ENCODE data around the gene GSC2.

GSC2 gene

DNA sequence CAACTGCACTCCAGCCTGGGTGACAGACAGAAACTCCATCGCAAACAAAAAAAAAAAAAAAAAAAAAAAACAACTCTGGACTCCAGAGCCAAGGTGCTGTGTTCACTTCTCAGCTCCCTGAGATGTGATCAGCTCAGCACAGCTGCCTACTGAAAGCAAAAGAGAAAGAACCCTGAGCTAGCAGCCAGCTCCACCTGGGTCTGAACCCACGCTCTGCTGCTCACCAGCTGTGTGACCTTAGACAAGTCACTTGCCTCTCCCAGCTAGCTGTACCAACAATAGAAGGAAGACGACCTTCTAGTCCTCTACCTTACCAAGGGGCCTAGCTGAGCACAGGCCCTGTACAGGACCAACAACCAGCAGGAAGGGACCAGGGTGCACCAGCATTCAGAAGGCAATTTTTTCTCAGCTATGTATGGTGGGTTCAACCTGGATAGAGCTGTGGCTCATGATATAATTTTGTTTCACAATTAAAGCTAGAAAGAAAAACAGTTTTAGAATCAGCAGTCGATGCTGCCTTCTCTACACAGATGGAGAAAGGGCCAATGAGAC lies 31.7 kb downstream of the GSC2 start:
- peak; percentile 22 for DNase-seq

DNA sequence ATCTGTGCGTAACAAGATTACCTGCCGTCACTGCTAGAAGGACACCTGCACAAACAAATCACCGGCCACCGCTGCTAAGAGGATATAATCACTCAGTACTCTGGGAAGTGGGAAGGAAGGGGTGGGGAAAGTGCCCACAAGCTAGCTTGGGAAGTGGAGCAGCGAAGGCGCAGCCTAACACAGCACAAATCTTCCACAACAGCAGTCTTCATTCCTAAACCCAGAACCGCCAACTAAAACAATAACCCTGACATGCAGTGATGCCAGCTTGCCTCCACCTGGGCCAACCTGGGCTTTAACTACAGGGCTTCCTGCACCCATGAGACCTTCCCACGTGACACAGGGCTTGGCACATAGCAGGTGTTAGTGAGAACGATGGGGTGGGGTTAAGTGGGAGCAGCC lies 33.0 kb downstream of the GSC2 start:
- DNase-seq = no peak

DNA sequence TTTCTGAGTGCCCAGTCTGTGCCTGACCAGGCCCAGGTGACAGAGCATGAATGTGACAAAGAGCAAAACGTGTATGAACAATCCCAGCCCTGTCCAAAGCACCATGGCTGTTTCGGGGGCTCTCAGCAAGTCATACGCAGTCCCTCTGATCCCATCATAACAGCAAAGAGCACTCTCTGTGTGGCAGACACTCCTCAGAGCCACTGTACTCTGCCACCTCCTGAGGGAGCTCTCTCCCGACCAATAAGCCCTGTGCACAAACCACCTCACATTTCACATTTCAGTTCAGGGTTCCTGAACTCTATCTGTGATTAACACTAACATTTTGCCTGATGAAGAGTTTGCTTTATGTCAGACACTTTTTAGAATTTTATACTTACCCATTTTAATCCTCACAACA lies 34.5 kb downstream of the GSC2 start:
- no peak for DNase-seq

DNA sequence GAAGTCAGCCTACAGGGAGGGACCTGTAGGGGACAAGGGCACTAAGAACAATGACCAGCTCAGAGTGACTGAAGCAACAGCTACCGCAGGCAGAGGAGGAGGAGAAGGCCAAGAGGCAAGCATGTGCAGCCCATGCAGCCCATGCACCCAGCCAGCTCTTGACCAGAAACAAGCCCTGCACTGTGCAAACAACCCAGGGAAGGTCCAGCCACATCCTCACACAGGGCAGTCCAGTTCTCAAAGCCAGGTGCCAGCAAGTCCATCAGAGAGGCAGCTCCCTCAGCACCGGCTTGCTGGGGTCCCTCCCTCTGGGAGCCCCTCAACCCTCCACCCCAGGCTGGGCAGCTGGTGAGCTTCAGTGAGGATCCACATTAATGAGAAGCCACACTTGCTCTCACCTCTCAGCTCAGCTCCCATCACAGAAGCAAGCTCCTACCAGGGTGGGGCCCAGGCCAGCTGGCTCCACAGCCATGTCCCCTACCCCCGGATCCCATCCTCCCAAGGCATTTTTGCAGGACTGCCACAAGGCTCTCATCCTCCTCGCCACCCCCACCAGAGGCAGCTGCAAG lies 35.0 kb downstream of the GSC2 start:
- DNase-seq = no peak

DNA sequence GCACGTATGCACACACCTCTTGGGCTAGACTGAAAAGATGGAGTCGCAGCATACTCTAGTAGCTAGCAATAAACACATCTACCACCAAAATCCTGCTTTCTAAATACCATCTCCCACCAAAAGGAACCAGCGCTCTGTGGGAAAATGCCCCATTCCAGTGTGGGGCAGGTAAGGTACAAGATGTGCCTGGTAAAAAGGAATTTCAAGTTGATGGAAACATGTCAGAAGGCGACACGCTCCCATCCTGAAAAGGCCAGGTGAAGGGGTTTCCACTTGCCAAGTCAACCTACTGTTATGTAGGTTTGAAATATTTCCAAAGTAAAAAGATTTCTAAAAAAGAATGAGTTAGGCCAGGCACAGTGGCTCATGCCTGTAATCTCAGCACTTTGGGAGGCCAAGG lies 36.7 kb downstream of the GSC2 start:
- DNase-seq = no peak

DNA sequence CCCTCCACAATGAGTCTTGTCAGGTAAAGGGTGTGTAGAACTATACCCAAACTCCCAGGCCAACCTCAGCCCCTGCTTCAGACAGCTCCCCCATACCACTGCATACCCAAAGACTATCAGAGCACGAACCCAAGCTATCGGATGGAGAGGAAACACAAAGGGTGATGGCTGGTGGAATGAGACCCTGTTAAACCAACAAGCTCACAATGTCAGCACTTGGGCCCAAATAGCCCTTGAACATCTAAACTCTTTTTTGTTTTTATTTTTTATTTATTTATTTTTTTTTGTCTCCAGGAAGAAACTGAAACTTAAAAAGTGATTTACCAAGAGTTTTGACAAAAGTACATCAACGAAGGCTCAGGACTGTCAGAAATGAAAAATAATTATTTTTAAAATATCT lies 38.5 kb downstream of the GSC2 start:
- DNase-seq = no peak

DNA sequence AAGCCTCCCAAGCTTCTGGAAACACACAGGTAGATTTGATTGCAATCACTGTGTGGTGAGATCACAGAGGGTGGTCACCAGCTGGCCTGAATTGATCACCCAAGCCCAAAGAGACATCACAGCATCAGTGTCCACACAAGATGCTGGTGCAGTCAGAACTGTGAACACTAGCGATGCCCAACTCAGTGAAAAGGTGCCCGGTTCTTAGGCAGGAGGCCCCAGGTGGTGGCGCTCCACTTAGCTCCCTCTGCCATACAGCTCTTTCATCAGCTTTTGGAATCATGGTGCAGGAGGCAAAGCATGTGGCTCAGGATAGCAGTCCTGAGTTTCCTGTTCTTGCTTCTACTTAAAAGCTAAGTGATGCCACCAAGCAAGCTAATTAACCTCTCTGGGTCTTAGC lies 39.0 kb downstream of the GSC2 start:
- DNase-seq = no peak

DNA sequence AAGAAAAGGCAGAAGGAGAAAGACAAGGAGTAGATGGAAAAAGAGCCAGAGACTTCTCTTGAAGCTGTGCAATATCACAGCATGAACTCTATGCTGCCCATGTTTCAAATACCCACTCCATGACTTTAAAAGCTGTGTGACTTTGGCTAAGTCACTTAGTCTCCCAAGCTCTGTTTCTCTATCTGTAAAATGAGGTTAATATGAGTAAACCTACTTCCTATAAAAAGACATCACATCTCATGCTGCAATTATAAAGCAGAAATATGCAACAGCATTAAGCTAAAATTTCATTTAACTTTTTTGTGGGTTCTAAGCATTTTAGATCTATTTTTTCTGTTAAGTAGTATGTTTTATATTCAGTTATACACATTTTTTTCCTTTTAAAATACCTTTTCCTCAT lies 39.4 kb downstream of the GSC2 start:
- no peak for DNase-seq

DNA sequence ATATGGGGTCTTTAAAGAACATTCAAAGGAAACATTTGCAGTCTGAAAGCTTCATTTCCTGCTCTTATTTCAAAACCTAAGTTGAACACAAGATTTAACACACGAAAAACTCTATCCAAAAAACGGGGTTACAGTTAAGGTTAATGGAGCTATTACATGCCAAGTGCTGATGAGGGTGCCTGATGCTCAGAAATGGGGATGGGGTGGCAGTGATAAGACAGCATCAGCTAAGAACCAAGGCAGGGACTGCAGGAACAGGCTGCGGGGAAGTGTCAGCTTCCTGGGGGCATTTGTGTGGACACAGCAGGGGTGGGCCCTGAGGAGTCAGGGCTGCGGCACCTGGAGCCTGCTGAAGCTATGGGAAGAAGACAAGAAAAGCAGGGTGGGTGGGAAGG lies 40.0 kb downstream of the GSC2 start:
- DNase-seq = no peak

DNA sequence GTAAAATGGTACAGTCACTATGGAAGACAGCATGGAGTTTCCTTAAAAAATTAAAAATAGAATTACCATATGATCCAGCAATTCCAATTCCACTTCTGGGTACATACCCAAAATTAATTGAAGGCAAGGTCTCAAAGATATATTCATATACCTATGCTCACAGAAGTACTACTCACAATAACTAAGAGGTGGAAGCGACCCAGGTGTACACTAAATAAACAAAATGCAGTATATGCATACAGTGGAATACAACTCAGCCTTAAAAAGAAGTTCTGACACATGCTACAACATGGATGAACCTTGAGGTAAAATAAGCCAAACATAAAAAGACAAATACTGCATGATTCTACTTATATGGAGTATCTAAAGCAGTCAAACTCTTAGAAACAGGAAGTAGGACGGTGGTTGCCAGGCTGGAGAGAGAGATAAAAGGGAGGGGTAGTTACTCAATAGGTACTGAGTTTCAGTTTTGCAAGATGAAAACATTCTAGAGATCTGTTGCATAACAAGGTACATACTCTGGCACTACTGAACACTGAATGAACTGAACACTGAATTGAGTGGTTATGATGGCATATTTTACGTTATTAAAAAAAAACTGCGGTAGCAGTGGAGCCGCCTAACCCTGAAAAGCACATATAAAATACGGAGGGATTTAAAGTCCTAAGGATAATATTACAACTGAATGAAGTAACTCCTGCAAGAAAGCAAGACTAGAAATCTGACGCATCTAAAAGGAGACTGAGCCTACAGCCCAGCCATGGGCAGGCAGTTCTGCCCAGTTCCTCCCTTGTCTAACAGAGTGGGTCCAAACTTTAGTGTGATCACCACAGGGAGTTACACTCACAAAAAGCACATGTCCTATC lies 40.7 kb downstream of the GSC2 start:
- peak; percentile 78 for DNase-seq

DNA sequence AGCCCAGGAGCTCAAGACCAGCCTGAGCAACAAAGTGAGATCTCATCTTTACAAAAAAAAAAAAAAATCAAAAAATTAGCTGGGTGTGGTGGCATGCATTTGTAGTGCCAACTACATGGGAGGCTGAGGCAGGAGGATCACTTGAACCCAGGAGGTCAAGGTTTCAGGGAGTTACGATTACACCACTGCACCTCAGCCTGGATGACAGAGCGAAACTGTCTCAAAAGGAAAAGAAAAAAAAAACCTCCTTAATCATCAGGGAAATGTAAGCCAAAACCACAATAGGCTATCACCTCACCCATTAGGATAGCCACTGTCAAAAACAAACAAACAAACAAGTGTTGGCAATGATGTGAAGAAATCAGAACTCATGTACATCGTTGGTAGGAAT lies 41.3 kb downstream of the GSC2 start:
- DNase-seq = no peak

DNA sequence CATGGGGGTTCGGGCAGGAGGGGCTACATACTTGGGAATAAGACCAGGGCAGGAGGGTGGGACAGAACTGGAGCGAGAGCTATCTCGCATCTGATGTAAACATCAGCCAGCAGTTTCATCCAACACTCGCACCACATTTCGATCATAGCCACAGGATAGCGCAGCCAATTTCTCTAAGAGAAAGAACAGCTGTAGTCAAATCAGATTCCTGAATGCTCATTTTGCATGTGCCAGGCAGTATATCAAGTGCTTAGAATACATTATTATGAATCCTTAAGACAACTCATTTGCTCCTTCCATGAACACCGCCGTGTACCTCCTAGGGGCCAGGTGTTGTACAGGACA lies 42.4 kb downstream of the GSC2 start:
- DNase-seq = no peak

DNA sequence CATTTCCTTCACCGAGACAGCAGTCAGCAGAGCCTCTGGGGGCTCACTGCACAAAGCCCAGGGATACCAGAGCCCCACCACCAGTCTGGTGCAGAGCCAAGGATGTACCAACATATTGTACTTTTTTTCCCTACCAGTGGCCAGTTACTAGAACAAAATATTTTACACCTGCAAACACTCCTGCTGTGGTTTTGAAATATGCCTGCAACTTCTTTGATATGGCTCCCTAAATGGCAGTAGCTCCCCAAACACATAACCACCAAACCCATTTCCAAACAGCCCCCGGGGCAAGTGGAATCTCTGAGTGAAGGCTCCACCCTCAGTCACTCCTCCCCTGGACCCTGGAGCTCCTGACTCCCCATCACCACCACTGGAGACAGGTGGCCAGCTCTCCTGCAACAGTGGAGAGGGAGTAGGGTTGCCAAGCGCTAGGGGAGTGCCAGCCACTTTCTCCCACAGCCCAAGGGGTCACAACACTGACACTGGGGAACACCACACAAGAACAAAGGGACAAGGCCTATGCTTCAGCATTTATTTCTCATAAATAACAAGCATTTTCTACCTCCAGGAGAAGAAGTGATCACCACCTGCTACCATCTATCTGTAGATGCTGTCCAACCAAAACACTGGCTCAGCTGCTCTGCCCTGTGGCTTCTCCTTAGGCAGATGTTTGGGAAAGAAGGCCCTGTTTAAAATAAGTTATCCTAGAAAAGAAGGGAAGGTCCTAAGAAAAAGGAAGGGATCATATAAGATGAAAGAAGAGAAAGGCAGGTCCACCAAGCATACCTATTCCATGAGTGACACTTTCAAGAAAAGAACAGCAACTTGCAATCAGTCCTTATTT lies 43.0 kb downstream of the GSC2 start:
- no peak for DNase-seq

DNA sequence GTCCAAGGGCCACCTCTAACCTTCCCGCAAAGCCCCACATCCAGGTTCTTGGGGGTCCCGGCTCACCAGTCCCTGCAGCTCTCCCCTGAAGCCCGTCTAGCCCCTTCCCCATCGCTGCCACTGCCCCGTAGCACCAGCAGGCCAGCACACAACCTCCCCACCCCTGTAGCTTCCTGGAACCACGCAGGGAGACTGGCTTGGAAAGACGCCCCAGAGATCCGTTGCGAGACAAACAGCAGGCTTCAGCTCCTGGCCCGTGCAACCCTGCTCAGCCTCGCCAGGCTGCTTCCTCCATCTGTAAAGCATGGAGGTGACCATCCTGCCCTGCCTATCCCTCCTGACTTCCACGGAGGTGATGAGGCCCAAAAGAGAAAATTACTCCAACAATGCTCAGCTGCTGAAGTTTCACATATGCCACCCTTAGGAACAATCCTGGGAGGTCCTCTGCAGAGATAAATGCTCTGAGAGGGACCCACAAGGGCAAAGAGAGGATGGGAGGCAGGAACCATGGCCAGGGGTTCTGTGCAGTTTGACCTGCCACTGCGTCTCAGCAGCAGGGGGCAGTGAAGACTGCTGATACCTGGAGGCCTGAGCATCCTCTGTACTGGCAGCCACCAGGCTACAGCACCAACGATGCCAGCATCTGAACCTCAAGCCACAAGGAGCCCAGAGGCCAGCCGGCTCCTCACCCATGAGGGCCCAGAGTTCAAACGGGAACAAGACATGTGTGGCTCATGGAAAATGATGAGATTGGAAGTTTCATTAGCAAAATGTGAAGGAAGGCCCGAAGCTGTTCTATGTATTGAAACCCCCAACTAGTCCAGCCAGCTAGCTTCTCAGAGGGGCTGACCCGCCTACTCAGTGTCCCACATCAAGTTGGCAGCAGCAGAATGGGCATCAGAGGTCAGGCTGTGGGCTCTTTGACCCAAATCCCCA lies 44.0 kb downstream of the GSC2 start:
- DNase-seq = peak; percentile 42

DNA sequence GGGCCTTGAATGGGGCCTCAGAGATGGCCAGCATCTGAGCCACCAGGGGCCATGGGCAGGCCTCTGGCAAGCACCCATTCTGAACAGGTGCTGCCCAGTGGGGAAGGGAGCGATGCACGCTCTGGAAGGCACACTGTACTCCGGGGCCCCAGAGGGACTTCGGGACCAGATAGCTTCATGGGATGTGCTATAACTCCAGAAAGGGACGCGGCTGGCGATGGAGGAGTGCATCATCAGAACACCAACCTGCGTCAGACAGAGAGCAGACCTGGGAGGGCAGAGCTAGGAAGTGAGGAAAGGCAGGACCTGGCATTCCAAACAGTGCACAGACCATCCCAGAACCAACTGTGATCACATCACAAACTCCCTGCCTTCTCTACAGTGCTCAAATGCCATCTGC lies 44.6 kb downstream of the GSC2 start:
- no peak for DNase-seq

DNA sequence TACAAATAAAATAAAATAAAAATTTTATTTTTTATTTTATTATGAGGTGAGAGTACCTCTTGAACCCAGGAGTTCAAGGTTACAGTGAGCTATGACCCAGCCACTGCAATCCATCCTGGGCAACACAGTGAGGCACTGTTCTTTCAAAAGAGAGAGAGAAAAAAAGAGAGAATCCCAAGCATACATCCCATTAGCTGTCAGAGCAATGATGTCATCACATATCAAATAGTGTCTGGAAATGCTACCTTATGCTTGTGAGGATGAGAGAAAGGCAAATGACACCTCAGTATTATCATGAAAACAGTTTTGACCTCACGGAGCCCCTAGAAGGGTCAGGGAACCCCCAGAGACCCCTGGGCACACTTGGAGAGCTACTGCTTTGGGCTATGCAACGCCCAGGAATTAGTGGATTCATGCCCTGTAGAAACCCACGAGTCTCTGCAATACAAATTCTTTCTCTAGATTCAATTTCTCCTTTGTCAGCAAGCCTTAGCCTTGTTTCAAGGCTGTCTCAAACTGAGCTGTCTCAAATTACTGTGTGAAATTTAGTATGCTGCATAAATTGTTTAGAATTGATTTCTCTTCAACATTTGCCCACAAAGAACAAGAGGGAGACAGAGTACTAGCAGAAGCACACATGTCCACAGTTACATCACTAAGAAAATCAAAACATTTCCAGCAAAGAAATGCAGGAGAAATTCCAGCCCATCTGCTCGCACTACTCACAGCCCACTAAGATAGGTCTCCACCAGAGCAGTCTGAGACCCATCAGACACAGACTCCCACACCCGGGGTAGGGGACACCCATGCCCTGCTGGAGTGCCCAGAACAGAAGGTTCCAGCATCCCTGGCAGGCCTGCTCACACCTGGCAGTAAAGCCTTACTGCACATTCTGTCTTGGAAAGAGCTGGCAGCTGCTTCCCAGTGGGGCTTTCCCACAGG lies 45.9 kb downstream of the GSC2 start:
- no peak for DNase-seq

DNA sequence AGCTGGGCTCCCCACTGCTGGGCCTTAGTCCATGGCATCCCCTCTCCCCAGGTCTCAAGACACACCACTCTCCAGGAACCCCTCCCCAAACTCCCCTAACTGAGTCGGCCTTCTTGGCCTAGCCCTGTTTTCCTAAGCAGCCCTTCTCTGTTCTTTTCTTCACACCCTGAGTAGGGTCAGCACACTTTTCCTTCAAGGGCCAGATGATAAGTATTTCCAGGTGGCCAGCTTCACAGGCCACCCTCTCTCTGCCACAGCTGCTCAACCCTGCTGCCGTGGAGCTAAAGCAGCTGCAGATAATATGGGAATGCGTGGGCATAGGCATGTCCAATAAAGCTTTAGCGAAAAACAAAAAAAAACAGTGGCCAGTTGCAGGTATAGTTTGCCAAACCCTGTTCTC lies 51.9 kb downstream of the GSC2 start:
- DNase-seq = no peak

DNA sequence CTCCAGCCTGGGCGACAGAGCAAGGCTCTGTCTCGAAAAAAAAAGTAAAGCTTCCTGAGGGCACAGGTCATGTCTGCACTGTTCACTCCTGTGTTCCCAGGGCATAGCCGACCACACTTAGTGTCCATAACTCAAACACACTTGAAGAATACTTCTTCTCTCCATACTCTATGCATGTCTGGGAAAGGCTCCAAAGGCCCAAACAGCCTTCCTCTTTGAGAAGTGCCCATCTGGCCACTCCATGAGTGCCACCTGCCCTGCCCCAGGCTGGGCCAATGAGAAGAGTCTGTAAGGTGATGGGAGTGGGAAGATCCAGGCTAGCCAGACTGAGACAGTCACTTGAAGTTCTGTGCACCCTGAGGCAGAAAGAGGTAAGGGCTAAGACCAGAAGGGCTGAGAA lies 52.6 kb downstream of the GSC2 start:
- DNase-seq = no peak

Data from activated CD4-positive, alpha-beta T cell treated with anti-CD3 and anti-CD28 coated beads, Interleukin-10, Interleukin-2, amounts not matched to agents 100 ng/mL and 50 ng/mL, durations not matched to agents 16 hours and 8 hours (primary cell).